Measurements from ENCODE around the gene ARSD. TPM values are rescaled to one million over a fixed set of nuclear protein-coding genes. Genes with fewer than 3 reads are reported as not detected.

Gene ARSD
- total and polyA plus RNA-seq, 4 donors = 10.8 to 55.4 (median 34.1) TPM

DNA sequence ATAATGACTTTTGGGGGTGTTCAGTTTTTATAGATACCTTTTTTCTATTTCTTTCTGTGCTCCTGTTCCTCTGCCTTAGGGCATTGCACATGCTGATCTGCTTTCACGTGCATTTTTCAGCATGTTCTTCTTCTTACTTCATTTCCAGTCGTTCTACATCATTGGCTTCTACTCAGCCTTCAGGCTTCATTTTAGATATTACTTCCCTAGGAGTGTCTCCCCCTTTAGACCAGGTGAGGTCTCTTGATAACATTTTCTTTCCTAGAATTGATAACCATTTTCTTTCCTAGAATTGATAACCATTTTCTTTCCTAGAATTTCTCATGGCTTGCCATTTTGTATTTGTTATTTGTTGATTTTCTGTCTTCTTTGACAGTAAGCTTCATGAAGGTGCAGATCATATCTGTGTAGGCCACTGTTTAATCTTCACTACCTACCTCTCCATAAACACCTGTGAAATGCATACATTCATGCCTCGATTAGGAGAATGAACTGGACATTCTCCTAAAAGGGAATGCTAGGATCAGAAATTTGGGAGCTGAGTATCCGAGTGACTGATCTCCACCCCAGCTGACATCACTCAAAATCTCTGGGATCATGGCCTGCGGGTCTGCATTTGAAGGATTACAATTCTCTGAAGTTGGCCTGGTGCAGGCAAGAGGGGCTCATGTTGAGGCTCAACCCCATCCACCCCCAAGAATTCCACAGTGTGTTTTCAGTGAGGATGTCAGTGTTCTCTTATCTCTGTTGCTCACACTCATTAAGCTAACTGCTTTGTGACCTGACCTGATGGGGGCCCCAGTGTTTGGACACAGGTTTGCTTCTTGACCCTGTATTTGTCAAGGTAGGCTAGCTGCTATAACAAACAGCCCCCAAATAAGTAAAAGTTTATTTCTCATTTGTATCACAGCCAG is 54.7 kb downstream of the ARSD start:
- TF ChIP-seq, protein P1, sequence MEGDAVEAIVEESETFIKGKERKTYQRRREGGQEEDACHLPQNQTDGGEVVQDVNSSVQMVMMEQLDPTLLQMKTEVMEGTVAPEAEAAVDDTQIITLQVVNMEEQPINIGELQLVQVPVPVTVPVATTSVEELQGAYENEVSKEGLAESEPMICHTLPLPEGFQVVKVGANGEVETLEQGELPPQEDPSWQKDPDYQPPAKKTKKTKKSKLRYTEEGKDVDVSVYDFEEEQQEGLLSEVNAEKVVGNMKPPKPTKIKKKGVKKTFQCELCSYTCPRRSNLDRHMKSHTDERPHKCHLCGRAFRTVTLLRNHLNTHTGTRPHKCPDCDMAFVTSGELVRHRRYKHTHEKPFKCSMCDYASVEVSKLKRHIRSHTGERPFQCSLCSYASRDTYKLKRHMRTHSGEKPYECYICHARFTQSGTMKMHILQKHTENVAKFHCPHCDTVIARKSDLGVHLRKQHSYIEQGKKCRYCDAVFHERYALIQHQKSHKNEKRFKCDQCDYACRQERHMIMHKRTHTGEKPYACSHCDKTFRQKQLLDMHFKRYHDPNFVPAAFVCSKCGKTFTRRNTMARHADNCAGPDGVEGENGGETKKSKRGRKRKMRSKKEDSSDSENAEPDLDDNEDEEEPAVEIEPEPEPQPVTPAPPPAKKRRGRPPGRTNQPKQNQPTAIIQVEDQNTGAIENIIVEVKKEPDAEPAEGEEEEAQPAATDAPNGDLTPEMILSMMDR (IDR thresholded peaks at IDR 0.05; ENCODE audit: control extremely low read depth, extremely low read depth) = no peak
- no peaks in the 10 kb centered on the region for H3K4me1 ChIP-seq (ENCODE audit: control insufficient read depth in 5 of 5, insufficient read depth in 5 of 5, low read length in 5 of 5)
- H3K27ac ChIP-seq (ENCODE audit: low read depth in 1 of 2, low read length in 1 of 2) = no peak overlapping the region
- DNase-seq (no peak), ATAC-seq (ENCODE audit: insufficient read depth, low FRiP score) (no peak)
- H3K9ac ChIP-seq (ENCODE audit: insufficient read depth in 1 of 2, low read length in 2 of 2) = no peak overlapping the region
- 89 to 95% methylated on average over 5 of the region's 5 CpGs for WGBS, 2 donors
- peaks cover 0 to 2% (median 0%) of the 10 kb centered on the region in 4 donors for H3K9me3 ChIP-seq (ENCODE audit: control insufficient read depth in 4 of 4, insufficient read depth in 3 of 4, low read length in 3 of 4)
- H3K27me3 ChIP-seq (ENCODE audit: control insufficient read depth in 3 of 3, insufficient read depth in 3 of 3, low read length in 2 of 3) = no peaks in the 10 kb centered on the region
- H3K36me3 ChIP-seq (ENCODE audit: control insufficient read depth in 4 of 4, insufficient read depth in 4 of 4, low read length in 4 of 4) = peaks cover 0 to 2% (median 0%) of the 10 kb centered on the region in 4 donors
- H3K4me3 ChIP-seq = no peak overlapping the region

DNA sequence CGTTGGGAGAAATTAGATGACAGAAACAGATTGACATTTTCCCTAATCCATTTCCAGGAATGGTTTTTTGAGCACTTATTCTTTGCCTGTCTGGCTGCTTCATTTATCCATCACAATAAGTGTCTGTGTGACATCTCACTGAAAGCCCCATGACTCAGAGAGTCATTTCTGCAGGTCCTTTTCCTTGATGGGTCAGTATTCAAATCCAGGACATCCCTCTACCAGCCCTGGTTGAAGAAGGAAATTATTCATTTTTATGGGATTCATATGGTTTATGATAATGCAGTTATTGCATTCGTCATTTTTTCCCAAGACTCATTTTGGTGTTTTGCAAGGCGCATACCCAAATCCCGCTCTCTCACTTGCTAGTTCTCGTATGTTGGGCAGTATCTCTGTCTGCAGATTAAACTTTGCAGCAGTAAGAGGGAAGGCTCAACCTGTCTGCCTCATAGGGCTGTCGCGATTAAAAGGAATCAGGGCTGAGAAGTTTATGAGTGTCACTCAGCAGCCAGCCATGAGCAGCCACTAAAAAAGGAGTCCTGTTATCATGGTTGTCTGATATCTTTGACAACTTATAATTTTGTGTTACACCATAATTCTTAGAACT is 56.4 kb downstream of the ARSD start:
- Histone ChIP-seq H3K27me3 (ENCODE audit: control insufficient read depth in 3 of 3, insufficient read depth in 3 of 3, low read length in 2 of 3) (no peaks in the 10 kb centered on the region), H3K27ac (ENCODE audit: low read depth in 1 of 2, low read length in 1 of 2) (no peak overlapping the region), H3K9me3 (ENCODE audit: control insufficient read depth in 4 of 4, insufficient read depth in 3 of 4, low read length in 3 of 4) (peaks cover 0 to 2% (median 0%) of the 10 kb centered on the region in 4 donors), H3K9ac (ENCODE audit: insufficient read depth in 1 of 2, low read length in 2 of 2) (no peak overlapping the region), H3K4me3 (no peak overlapping the region), H3K36me3 (ENCODE audit: control insufficient read depth in 4 of 4, insufficient read depth in 4 of 4, low read length in 4 of 4) (peaks cover 0 to 4% (median 0%) of the 10 kb centered on the region in 4 donors), H3K4me1 (ENCODE audit: control insufficient read depth in 5 of 5, insufficient read depth in 5 of 5, low read length in 5 of 5) (no peaks in the 10 kb centered on the region)
- TF ChIP-seq, protein P1 (IDR thresholded peaks at IDR 0.05; ENCODE audit: control extremely low read depth, extremely low read depth) = no peak
- DNase-seq = no peak
- 92 to 96% methylated on average over 7 of the region's 7 CpGs for WGBS, 2 donors
- ATAC-seq (ENCODE audit: insufficient read depth, low FRiP score) = no peak

DNA sequence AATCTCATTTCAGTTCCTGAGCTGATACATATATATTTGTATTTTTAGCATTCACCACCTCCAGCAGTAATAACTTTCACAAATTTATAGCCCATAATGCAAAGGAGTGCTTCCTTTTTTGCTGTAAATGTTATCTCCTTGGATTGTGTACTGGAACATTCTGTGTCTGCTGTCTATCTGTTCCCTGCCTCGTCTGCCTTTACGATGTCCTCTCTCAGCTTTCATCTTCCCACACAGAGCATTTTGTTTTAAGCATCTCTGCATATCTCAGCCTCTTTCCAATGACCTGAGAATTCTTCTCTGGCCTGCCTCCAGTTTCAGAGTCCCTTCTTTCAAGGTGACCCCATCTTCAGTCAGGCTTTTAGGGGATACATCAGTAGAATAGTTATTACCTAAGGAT is 57.3 kb downstream of the ARSD start:
- no peak overlapping the region for H3K4me3 ChIP-seq
- no peak overlapping the region for H3K9ac ChIP-seq (ENCODE audit: insufficient read depth in 1 of 2, low read length in 2 of 2)
- ATAC-seq (ENCODE audit: insufficient read depth, low FRiP score) = no peak
- H3K27ac ChIP-seq (ENCODE audit: low read depth in 1 of 2, low read length in 1 of 2) = no peak overlapping the region
- WGBS, 2 donors = 76 to 94% methylated on average over 2 of the region's 2 CpGs
- TF ChIP-seq, protein P1 (IDR thresholded peaks at IDR 0.05; ENCODE audit: control extremely low read depth, extremely low read depth) = no peak
- H3K36me3 ChIP-seq (ENCODE audit: control insufficient read depth in 4 of 4, insufficient read depth in 4 of 4, low read length in 4 of 4) = peaks cover 0 to 6% (median 0%) of the 10 kb centered on the region in 4 donors
- no peak for DNase-seq
- H3K9me3 ChIP-seq (ENCODE audit: control insufficient read depth in 4 of 4, insufficient read depth in 3 of 4, low read length in 3 of 4) = peaks cover 0 to 2% (median 0%) of the 10 kb centered on the region in 4 donors
- no peaks in the 10 kb centered on the region for H3K4me1 ChIP-seq (ENCODE audit: control insufficient read depth in 5 of 5, insufficient read depth in 5 of 5, low read length in 5 of 5)
- H3K27me3 ChIP-seq (ENCODE audit: control insufficient read depth in 3 of 3, insufficient read depth in 3 of 3, low read length in 2 of 3) = no peaks in the 10 kb centered on the region
